ENCODE results near the gene LDLRAD3. TPM values are rescaled to one million over a fixed set of nuclear protein-coding genes. Genes with fewer than 3 reads are reported as not detected.
A peak's percentile ranks its signal among the peaks of the same experiment; 100 is the strongest.

Gene LDLRAD3
- total RNA-seq, 1 experiment from 2014 or later = 4.5 TPM

- DNase-seq (ENCODE audit: low spot score) = no peak
- in situ Hi-C loops (cut with HindIII; ENCODE audit: low sequenced_read_pairs) = no loop called here
Observed at GRCh38 chr11:36078686-36079055, 134.8 kb downstream of the LDLRAD3 start.

GRCh38 chr11:36079878-36080675, 136.2 kb downstream of the LDLRAD3 start:
- no peak for DNase-seq (ENCODE audit: low spot score)
- in situ Hi-C loops (cut with HindIII; ENCODE audit: low sequenced_read_pairs) = no loop called here

- in situ Hi-C loops (cut with HindIII; ENCODE audit: low sequenced_read_pairs) = no loop called here
- no peak for DNase-seq (ENCODE audit: low spot score)
Observed at GRCh38 chr11:36081274-36081945, 137.5 kb downstream of the LDLRAD3 start.

- in situ Hi-C loops (cut with HindIII; ENCODE audit: low sequenced_read_pairs) = no loop called here
Observed at GRCh38 chr11:36086366-36086765, 142.5 kb downstream of the LDLRAD3 start.

DNA sequence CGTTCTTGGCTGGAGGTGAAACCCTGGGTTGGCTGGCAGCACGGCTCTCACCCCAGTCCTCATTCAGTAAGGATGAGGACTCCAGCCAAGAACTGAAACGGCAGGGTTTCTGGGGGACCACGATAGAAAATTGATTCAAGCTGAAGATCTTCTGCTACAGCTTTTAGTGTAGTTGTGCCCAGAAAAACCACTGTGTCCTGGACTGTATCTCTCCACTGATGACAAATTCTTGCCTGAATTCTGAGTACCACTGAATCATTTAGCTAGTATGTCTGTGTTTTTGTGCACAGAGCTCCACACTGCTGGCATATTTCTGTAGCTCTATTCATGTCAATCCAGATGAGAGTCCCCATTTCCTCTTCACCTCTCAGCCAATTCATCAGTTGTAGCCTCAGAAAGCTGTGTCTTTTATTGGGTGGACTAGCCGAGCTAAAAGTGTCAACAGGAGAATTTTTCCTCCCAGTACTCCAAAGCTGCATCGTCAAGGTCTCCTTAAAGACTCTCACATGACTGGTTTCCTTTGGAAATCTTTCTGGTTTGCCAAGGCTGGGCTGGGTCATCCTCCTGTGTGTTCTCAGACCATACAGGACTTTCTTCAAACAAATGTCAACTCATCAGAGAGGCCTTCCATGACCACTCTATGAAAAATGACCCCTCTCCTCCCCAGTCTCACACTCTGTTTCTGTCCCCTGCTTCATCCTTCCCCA, 144.6 kb downstream of the LDLRAD3 start:
- peak; percentile 65 for DNase-seq (ENCODE audit: low spot score)
- in situ Hi-C loops (cut with HindIII; ENCODE audit: low sequenced_read_pairs) = no loop called here

More at GRCh38 chr11:36086366-36086765, 142.5 kb downstream of the LDLRAD3 start:
- DNase-seq (ENCODE audit: low spot score) = no peak

GRCh38 chr11:36089920-36090319, 146.1 kb downstream of the LDLRAD3 start:
- in situ Hi-C loops (cut with HindIII; ENCODE audit: low sequenced_read_pairs) = no loop called here
- DNase-seq (ENCODE audit: low spot score) = no peak

DNA sequence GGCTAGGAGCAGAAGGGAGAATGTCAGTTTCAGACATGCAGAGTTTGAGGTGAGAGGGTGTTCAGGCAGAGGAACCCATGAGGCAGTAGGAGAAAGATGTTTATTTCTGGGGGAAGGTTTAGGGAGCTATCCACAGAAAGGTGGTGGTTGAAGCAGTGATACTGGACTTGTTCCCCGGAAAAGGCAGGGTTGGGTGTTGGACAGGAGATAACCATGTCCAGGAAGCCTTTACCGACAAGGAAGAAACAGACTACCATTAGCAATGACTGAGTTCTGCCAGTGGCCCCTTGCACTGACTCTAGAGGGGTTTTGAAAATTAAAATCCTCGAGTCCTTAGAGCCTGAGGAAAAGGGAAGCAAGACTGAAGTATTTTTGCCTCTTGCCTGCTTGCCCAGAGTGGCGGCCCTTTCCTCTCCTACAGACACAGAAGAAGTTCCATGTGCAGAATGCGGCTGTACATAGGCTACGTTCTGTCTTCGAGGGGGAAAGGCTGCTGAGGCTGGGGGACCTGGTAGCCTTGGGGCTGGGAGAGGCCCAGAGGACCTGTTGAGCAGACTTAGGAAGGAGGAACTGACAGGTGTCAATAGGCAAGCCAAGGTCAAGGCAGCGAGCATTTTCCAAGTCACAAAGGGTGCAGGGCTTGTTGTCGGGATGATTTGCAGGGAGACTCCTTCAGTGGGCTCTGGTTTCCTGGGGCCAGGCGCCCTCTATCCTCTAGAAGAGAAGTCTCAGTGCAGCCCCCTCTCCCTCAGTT, 146.7 kb downstream of the LDLRAD3 start:
- in situ Hi-C loops (cut with HindIII; ENCODE audit: low sequenced_read_pairs) = no loop called here
- no peak for DNase-seq (ENCODE audit: low spot score)

GRCh38 chr11:36091256-36091811, 147.5 kb downstream of the LDLRAD3 start:
- in situ Hi-C loops (cut with HindIII; ENCODE audit: low sequenced_read_pairs) = no loop called here
- DNase-seq (ENCODE audit: low spot score) = no peak

- DNase-seq (ENCODE audit: low spot score) = no peak
- in situ Hi-C loops (cut with HindIII; ENCODE audit: low sequenced_read_pairs) = no loop called here
Observed at GRCh38 chr11:36092314-36093030, 148.6 kb downstream of the LDLRAD3 start.

DNA sequence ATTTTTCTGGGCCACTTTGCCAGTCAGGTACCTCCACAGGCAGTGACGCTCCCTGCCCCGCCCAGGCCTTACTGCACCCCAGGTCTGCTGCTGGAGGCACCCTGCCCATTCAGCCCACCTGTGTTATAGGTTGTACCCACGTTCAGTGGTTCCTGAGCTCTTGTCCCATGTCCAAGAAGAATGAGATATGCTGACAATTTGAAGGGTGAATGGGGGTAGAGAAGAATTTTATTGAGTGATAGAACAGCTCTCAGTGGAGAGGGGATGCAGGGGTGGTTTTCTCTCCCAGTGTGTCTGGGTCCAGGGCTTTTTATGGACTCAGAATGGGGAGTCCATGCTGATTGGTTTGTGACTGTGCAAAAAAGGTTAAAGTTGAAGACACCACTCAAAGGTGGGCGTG, 149.7 kb downstream of the LDLRAD3 start:
- in situ Hi-C loops (cut with HindIII; ENCODE audit: low sequenced_read_pairs) = no loop called here
- no peak for DNase-seq (ENCODE audit: low spot score)

- DNase-seq (ENCODE audit: low spot score) = no peak
- in situ Hi-C loops (cut with HindIII; ENCODE audit: low sequenced_read_pairs) = no loop called here
Observed at GRCh38 chr11:36094164-36094563, 150.3 kb downstream of the LDLRAD3 start.

DNA sequence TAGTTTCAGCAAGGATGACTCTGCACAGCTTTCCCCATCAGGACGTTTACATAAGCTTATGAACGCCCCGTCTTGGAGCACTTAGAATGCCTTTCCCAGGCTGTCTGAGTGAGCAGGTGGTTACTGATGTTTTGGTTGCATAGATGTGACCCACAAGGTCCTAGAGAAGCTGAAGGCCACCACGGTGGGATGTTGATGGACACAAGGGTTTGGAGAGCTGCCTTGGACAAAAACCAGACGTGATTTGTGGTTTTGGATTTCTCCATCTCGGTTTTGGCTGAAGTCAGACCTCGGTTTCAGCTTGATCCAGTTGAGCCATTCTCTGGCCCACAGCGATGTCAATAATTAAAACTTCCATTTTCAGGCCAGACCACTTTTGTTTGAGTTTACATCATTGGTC, 151.9 kb downstream of the LDLRAD3 start:
- no peak for DNase-seq (ENCODE audit: low spot score)
- in situ Hi-C loops (cut with HindIII; ENCODE audit: low sequenced_read_pairs) = no loop called here

- DNase-seq (ENCODE audit: low spot score) = no peak
- in situ Hi-C loops (cut with HindIII; ENCODE audit: low sequenced_read_pairs) = no loop called here
Observed at GRCh38 chr11:36097219-36097650, 153.4 kb downstream of the LDLRAD3 start.

GRCh38 chr11:36098087-36098486, 154.2 kb downstream of the LDLRAD3 start:
- in situ Hi-C loops (cut with HindIII; ENCODE audit: low sequenced_read_pairs) = no loop called here
- peak; percentile 46 for DNase-seq (ENCODE audit: low spot score)

DNA sequence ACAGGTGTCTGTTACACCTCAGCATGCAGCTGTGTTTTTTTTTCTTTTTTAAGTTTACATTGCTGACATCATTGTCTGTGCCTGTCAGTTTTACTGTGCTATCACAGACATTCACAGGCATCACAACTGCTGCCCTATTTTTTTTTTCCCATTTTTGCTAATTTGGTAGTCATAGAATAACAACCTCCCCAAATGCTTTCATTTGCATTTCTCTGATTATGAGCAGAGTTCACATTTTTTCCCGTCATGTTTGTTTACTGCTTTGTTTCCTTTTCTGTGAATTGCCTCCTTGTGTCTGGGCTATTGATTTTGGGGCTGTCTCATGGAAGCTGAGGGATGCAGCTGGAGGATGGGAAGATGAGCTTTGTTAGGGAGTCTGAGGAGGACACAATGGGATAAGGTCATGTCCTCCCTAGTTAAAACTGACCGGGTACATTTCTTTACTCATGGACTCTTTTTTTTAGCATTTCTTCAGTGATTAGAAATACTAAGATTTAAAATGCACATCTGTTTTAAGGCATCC, 155.1 kb downstream of the LDLRAD3 start:
- DNase-seq (ENCODE audit: low spot score) = no peak
- in situ Hi-C loops (cut with HindIII; ENCODE audit: low sequenced_read_pairs) = no loop called here

- no peak for DNase-seq (ENCODE audit: low spot score)
- in situ Hi-C loops (cut with HindIII; ENCODE audit: low sequenced_read_pairs) = no loop called here
Observed at GRCh38 chr11:36101466-36101865, 157.6 kb downstream of the LDLRAD3 start.

- in situ Hi-C loops (cut with HindIII; ENCODE audit: low sequenced_read_pairs) = no loop called here
- DNase-seq (ENCODE audit: low spot score) = no peak
Observed at GRCh38 chr11:36102868-36103267, 159.0 kb downstream of the LDLRAD3 start.

- in situ Hi-C loops (cut with HindIII; ENCODE audit: low sequenced_read_pairs) = no loop called here
- no peak for DNase-seq (ENCODE audit: low spot score)
Observed at GRCh38 chr11:36103933-36104530, 160.2 kb downstream of the LDLRAD3 start.

All from G401 (cell line).